Loucy (cell line): ENCODE data around the gene FAM180A.

Source experiments
- H2AFZ ChIP-seq: fragments of 200-600 bp; sonication (generic); 2 replicates; pipeline ENCODE4 v1.6.0; 2016; ENCODE audit warnings: antibody characterized with exemption, mild to moderate bottlenecking, low read length, moderate library complexity
- H3F3A ChIP-seq: fragments of 200-600 bp; 2 replicates; pipeline ENCODE4 v1.6.0; 2016; ENCODE audit warnings: antibody characterized with exemption, low read depth, mild to moderate bottlenecking
- H3K27me3 ChIP-seq: fragments of 200-600 bp; sonication (generic); 2 replicates; pipeline ENCODE4 v1.6.1; 2014; ENCODE audit warnings: low read length, mild to moderate bottlenecking; ENCODE audit not compliant: insufficient read depth, poor library complexity, severe bottlenecking
- H3K36me3 ChIP-seq: fragments of 200-600 bp; sonication (generic); 2 replicates; pipeline ENCODE4 v1.6.1; 2016; ENCODE audit warnings: low read length; ENCODE audit not compliant: insufficient read depth
- H3K4me1 ChIP-seq: fragments of 200-600 bp; sonication (generic); 2 replicates; pipeline ENCODE4 v1.5.1; 2014; ENCODE audit warnings: low read length, mild to moderate bottlenecking; ENCODE audit not compliant: insufficient read depth, poor library complexity, severe bottlenecking
- H3K4me2 ChIP-seq: fragments of 200-600 bp; sonication (generic); 2 replicates; pipeline ENCODE4 v1.6.0; 2014; ENCODE audit warnings: antibody characterized with exemption, low read length, low read depth, mild to moderate bottlenecking; ENCODE audit not compliant: poor library complexity, severe bottlenecking
- H3K4me3 ChIP-seq: fragments of 200-600 bp; sonication (generic); 2 replicates; pipeline ENCODE4 v1.5.1; 2014; ENCODE audit warnings: low read length, mild to moderate bottlenecking, mixed read lengths; ENCODE audit not compliant: poor library complexity, severe bottlenecking
- H3K79me2 ChIP-seq: fragments of 200-600 bp; sonication (generic); 2 replicates; pipeline ENCODE4 v1.6.1; 2014; ENCODE audit warnings: low read length; ENCODE audit not compliant: insufficient read depth
- H3K9ac ChIP-seq: fragments of 200-600 bp; sonication (generic); 2 replicates; pipeline ENCODE4 v1.6.0; 2014; ENCODE audit warnings: mild to moderate bottlenecking, low read depth, low read length, moderate library complexity; ENCODE audit not compliant: poor library complexity, severe bottlenecking
- H3K9me2 ChIP-seq: fragments of 200-600 bp; sonication (generic); replicated peaks from 2 replicates; pipeline ENCODE4 v1.6.1; 2016; ENCODE audit warnings: low read depth, low read length, mixed read lengths
- H3K9me3 ChIP-seq: fragments of 200-600 bp; sonication (generic); 2 replicates; pipeline ENCODE4 v1.6.1; 2014; ENCODE audit warnings: mild to moderate bottlenecking, antibody characterized with exemption, low read length, low read depth; ENCODE audit not compliant: insufficient read depth
- H4K20me1 ChIP-seq: fragments of 200-600 bp; sonication (generic); 2 replicates; pipeline ENCODE4 v1.6.0; 2014; ENCODE audit warnings: antibody characterized with exemption, low read length, mild to moderate bottlenecking; ENCODE audit not compliant: insufficient read depth, poor library complexity, severe bottlenecking
- EZH2phosphoT487 ChIP-seq: fragments of 200-600 bp; IDR thresholded peaks from 2 replicates; pipeline ENCODE4 v1.6.1; 2018; ENCODE audit warnings: antibody characterized with exemption, mild to moderate bottlenecking, moderate library complexity, borderline replicate concordance
- TF ChIP-seq, protein P1 (sequence below): fragments of 200-600 bp; sonication (generic); conservative IDR thresholded peaks from 2 replicates; pipeline ENCODE4 v1.5.1; 2014; ENCODE audit warnings: mild to moderate bottlenecking, antibody characterized with exemption, low read length

Gene FAM180A

GRCh38 chr7:135789431-135789830 is 40.8 kb upstream of the FAM180A start:
- H3K9me3 ChIP-seq, result no peaks in the 10 kb centered on the region
- H3F3A ChIP-seq, result no peaks in the 10 kb centered on the region
- H3K4me3 ChIP-seq, result no peak overlapping the region
- no peak overlapping the region for H2AFZ ChIP-seq
- H3K4me2 ChIP-seq, result no peak overlapping the region
- no peaks in the 10 kb centered on the region for H3K79me2 ChIP-seq
- H3K36me3 ChIP-seq, result no peaks in the 10 kb centered on the region
- H3K4me1 ChIP-seq, result no peaks in the 10 kb centered on the region
- no peaks in the 10 kb centered on the region for H4K20me1 ChIP-seq
- H3K9ac ChIP-seq, result no peak overlapping the region
- no peak for TF ChIP-seq EZH2phosphoT487
- TF ChIP-seq, protein P1, sequence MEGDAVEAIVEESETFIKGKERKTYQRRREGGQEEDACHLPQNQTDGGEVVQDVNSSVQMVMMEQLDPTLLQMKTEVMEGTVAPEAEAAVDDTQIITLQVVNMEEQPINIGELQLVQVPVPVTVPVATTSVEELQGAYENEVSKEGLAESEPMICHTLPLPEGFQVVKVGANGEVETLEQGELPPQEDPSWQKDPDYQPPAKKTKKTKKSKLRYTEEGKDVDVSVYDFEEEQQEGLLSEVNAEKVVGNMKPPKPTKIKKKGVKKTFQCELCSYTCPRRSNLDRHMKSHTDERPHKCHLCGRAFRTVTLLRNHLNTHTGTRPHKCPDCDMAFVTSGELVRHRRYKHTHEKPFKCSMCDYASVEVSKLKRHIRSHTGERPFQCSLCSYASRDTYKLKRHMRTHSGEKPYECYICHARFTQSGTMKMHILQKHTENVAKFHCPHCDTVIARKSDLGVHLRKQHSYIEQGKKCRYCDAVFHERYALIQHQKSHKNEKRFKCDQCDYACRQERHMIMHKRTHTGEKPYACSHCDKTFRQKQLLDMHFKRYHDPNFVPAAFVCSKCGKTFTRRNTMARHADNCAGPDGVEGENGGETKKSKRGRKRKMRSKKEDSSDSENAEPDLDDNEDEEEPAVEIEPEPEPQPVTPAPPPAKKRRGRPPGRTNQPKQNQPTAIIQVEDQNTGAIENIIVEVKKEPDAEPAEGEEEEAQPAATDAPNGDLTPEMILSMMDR, result no peak
- H3K27me3 ChIP-seq, result no peaks in the 10 kb centered on the region
- no peaks in the 10 kb centered on the region for H3K9me2 ChIP-seq

DNA sequence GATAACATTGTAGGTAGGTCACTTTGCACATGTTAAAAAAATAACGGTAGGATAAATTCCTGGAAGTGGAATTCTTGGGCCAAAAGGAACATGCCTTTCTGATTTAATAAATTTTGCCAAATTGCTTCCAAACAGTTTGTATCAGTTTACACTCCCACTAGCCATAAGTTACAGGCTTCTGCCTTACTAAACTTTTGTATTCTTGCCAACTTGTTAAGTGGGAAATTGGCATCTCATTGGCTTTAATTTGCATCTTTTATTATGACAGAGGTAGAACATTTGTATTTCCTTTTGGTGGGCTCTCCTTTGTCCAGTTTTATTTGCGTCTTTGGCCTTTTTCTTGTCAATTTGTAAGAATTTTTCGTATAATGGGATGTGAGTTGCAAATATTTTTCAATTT is 38.3 kb upstream of the FAM180A start:
- Histone ChIP-seq H3K27me3 (no peaks in the 10 kb centered on the region), H3K79me2 (no peaks in the 10 kb centered on the region), H3K4me2 (no peak overlapping the region), H3K36me3 (no peaks in the 10 kb centered on the region), H3K9me2 (no peaks in the 10 kb centered on the region), H3K9ac (no peak overlapping the region), H3K4me1 (no peaks in the 10 kb centered on the region), H4K20me1 (no peaks in the 10 kb centered on the region), H2AFZ (no peak overlapping the region), H3F3A (no peaks in the 10 kb centered on the region), H3K9me3 (no peaks in the 10 kb centered on the region), H3K4me3 (no peak overlapping the region)
- TF ChIP-seq, protein P1, result no peak
- no peak for TF ChIP-seq EZH2phosphoT487

DNA sequence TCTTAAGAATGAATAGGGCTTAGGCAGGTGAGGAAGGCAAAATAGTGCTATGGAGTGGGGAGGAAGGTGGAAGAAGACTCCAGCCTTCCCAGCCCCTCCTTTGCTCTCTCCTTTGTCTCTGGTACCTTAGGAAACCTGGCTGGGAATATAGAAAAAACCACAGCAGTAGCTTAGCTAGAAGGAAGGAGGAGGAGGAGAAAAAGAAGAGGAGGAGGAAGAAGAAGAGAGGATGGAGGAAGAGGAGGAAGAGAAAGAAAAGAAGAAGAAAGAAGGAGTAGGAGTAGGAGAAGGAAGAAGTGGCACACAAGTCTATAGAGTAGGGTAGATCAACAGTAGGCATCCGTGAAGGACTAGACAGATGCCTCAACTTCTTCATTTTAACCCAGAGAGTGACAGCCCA is 36.5 kb upstream of the FAM180A start:
- Histone ChIP-seq H4K20me1 (no peaks in the 10 kb centered on the region), H2AFZ (no peak overlapping the region), H3K36me3 (no peaks in the 10 kb centered on the region), H3K9ac (no peak overlapping the region), H3K4me2 (no peak overlapping the region), H3K9me2 (no peaks in the 10 kb centered on the region), H3K27me3 (no peaks in the 10 kb centered on the region), H3K79me2 (no peaks in the 10 kb centered on the region), H3K4me3 (no peak overlapping the region), H3K4me1 (no peaks in the 10 kb centered on the region), H3K9me3 (no peaks in the 10 kb centered on the region), H3F3A (no peaks in the 10 kb centered on the region)
- TF ChIP-seq EZH2phosphoT487, result no peak
- TF ChIP-seq, protein P1, result no peak
